Adrenal gland (tissue), 12 donors: ENCODE data around the gene PPP1R16B. TPM values are rescaled to one million over a fixed set of nuclear protein-coding genes. Genes with fewer than 3 reads are reported as not detected.
A peak's percentile ranks its signal among the peaks of the same experiment; 100 is the strongest.

ENCODE experiments used
- DNase-seq, 7 donors: peaks; one replicate each; pipeline ENCODE4 v3.0.0-alpha.2; 2019 to 2020
- H3K27ac ChIP-seq, 5 donors: fragments of 200-600 bp; sonication (generic) in 4 of 5; 1 replicate in 3 of 5; 2 replicates in 2 of 5; pipeline versions ENCODE4 v1.5.1 to v1.8.0; 2016 to 2020; ENCODE audit warnings: mild to moderate bottlenecking in 1 of 5
- H3K27me3 ChIP-seq: fragments of 200-600 bp; 2 replicates; pipeline ENCODE4 v1.8.0; 2021
- H3K36me3 ChIP-seq, 2 donors: fragments of 200-600 bp; replicated peaks in 1 of 2; 1 replicate in 1 of 2; 2 replicates in 1 of 2; pipeline versions ENCODE4 v1.5.1 to v1.8.0; 2018 to 2022
- H3K4me1 ChIP-seq, 2 donors: fragments of 200-600 bp; replicated peaks in 1 of 2; 1 replicate in 1 of 2; 2 replicates in 1 of 2; pipeline versions ENCODE4 v1.5.1 to v1.8.0; 2018 to 2021
- H3K4me3 ChIP-seq, 4 donors: fragments of 200-600 bp; sonication (generic) in 3 of 4; one replicate each; pipeline ENCODE4 v1.5.1; 2016 to 2018
- H3K9me3 ChIP-seq, 3 donors: fragments of 200-600 bp; sonication (generic) in 1 of 3; replicated peaks in 1 of 3; 1 replicate in 2 of 3; 2 replicates in 1 of 3; pipeline versions ENCODE4 v1.5.1 to v1.8.0; 2016 to 2021
- POLR2A ChIP-seq, 2 donors: fragments of 450-650 bp; IDR thresholded peaks; one replicate each; pipeline ENCODE4 v1.6.1; 2017; ENCODE audit warnings: antibody characterized with exemption in 2 of 2, mild to moderate bottlenecking in 2 of 2, moderate library complexity in 1 of 2
- WGBS, 4 donors: extraction: QIAGEN DNeasy Blood & Tissue Kit in 2 of 4; methylation state at CpG; one replicate each; pipeline versions ENCODE4 v1.1.5 to v1.1.7; 2013 to 2017; 5-methylcytosine and 5-hydroxymethylcytosine counted together
- intact Hi-C, 2 donors: fragments of 100-400 bp; cut with DNase I; formaldehyde crosslinking; loops; one replicate each; pipeline versions ENCODE4 v1.14.1 to v1.15.0; 2022 to 2023
- polyA plus RNA-seq, 3 donors: library from polyadenylated mRNA; stranded (reverse); fragments of 200-250 nt in 2 of 3; fragments of 350-450 nt in 1 of 3; fragmentation: Illumina TruSeq in 1 of 3; extraction: RNeasy Lipid Tissue Mini Kit (QIAGEN cat#74804) in 1 of 3; gene quantifications; one replicate each; pipeline ENCODE4 v1.2.3, GENCODE V29; 2013 to 2014
- total RNA-seq, 9 donors: library from RNA; depleted of rRNA in 4 of 9; stranded (reverse); fragments of >200 nt in 4 of 9; fragments of 120-200 nt in 1 of 9; fragmentation: NEBNext Ultra II Directional in 1 of 9; extraction: Animal tissue kit (Norgen Biotek cat#: 25700) in 1 of 9; gene quantifications; one replicate each; pipeline versions ENCODE4 v1.1.0 to v1.2.4, GENCODE V29; 2013 to 2023
- TF ChIP-seq, protein P1 (sequence below), 6 experiments: fragments of 450-650 bp in 4 of 6; fragments of 200-600 bp in 2 of 6; sonication (generic) in 1 of 6; IDR thresholded peaks; 1 replicate in 5 of 6; 2 replicates in 1 of 6; pipeline versions ENCODE4 v1.5.1 to v1.8.0; 2016 to 2021; ENCODE audit warnings: antibody characterized with exemption in 6 of 6, mild to moderate bottlenecking in 2 of 6, moderate library complexity in 1 of 6
- donor health status: healthy with polysubstance abuse.
- donor health status: Bipolar disorder and iron deficiency.
- donor health status: DM: yes; HTN: yes; CAD: no.
- donor health status: DM: no; HTN: no; CAD: no.
- donor health status: DM: no; HTN: no; CAD: no.
- donor health status: DM: yes; HTN: yes; CAD: no.

Gene PPP1R16B
- total and polyA plus RNA-seq, 12 donors: 1.8 to 18.3 (median 9.2) TPM

DNA sequence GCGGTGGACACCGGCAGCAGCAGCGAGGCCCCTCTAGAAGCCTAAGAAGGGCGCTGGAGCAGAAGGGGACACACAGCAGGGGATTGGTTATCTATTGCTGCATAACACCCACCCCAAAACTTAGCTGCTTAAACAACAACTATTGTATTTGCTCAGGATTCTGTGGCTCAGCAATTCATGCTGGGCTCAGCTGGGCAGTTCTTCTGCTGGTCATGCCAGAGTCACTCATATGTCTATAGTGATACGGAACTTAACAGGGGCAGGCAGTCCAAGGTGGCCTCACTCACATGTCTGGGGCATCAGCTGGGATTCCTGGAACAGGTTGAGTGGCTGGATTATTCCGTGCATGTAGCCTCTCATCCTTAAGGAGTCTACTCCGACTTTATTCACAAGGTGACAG, 17.6 kb upstream of the PPP1R16B start:
- H3K9me3 ChIP-seq: no peaks in the 10 kb centered on the region
- TF ChIP-seq, protein P1, sequence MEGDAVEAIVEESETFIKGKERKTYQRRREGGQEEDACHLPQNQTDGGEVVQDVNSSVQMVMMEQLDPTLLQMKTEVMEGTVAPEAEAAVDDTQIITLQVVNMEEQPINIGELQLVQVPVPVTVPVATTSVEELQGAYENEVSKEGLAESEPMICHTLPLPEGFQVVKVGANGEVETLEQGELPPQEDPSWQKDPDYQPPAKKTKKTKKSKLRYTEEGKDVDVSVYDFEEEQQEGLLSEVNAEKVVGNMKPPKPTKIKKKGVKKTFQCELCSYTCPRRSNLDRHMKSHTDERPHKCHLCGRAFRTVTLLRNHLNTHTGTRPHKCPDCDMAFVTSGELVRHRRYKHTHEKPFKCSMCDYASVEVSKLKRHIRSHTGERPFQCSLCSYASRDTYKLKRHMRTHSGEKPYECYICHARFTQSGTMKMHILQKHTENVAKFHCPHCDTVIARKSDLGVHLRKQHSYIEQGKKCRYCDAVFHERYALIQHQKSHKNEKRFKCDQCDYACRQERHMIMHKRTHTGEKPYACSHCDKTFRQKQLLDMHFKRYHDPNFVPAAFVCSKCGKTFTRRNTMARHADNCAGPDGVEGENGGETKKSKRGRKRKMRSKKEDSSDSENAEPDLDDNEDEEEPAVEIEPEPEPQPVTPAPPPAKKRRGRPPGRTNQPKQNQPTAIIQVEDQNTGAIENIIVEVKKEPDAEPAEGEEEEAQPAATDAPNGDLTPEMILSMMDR (IDR thresholded peaks at IDR 0.05): no peak
- no peak for TF ChIP-seq POLR2A (IDR thresholded peaks at IDR 0.05)
- no peaks in the 10 kb centered on the region for H3K36me3 ChIP-seq
- WGBS, 4 donors: 81 to 95% (median 86%) methylated on average over 6 to 7 of the region's 7 CpGs
- H3K4me3 ChIP-seq: no peak overlapping the region
- no peaks in the 10 kb centered on the region for H3K4me1 ChIP-seq
- no peak overlapping the region for H3K27ac ChIP-seq
- DNase-seq: no peak
- H3K27me3 ChIP-seq: no peaks in the 10 kb centered on the region
- intact Hi-C loops: loop anchor here in 1 of 2 donors (5.0 kb wide), 1 partner anchor 141 kb away; no protein-coding TSS in a partner anchor

DNA sequence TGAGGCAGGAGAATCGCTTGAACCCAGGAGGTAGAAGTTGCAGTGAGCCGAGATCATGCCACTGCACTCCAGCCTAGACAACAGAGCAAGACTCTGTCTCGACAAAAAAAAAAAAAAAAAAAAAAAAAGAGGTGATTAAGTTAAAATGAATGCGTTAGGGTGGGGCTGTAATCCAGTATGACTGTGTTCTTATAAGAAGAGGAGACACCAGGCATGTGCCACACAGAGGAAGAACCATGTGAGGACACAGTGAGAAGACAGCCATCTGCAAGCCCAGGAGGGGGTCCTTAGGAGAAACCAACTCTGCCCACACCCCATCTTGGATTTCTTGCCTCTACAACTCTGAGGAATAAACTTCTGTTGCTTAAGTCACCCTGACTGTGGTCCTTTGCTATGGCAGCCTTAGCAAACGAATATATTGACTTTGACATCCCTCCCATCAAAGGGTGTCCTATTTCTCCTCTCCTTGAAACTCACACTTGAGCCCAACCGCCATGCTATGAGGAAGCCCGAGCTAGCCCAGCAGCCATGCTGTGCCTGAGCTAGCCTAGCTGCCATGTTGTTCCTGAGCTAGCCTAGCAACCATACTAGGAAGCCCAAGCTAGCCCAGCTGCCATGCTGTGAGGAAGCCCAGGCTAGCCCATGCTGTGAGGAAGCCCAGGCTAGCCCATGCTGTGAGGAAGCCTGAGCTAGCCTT, 15.8 kb upstream of the PPP1R16B start:
- TF ChIP-seq, protein P1 (IDR thresholded peaks at IDR 0.05): no peak
- no peak for TF ChIP-seq POLR2A (IDR thresholded peaks at IDR 0.05)

DNA sequence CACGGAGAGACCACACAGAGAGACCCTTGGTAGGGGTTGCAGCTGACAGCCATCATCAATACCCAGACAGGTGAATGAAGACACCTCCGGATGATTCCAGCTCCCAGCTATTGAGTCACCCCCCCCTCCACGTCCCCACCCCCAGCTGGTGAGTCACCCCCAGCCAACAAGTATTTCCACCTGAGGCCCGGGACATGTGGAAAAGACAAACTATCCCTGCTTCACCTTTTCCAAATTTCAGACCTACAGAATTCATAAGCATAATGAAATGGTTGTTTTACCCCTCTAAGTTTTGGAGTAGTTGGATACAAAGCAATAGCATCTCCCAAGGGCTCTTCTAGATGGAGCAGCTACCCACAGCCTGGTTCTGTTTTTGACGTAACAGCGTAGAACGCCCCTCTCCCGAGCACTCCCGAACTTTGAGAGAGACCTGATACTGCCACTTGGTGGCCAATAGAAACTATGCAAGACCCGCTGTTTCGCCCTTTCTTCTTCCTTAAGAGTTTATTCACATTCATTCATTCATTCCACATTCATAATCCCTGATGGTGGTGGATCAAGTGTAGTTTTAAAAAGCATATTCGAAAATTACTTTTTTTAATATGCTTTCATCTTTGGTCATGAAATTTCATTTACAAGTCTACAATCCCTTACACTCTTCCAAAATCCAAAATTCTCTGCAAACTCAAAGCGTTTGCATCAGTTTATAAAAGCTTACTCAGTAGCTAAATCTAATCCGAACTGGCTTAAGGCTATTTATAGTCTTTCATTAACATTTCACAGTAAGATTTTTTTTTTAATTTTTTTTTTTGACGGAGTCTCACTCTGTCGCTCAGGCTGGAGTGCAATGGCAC, 15.1 kb upstream of the PPP1R16B start:
- intact Hi-C loops: no loop called here
- TF ChIP-seq, protein P1 (IDR thresholded peaks at IDR 0.05): peak; percentile 40 to 73 (median 53)
- TF ChIP-seq POLR2A (IDR thresholded peaks at IDR 0.05): no peak
- H3K4me3 ChIP-seq: no peak overlapping the region
- peak in 4 of 7 donors; percentile 25 to 61 (median 30) for DNase-seq
- H3K36me3 ChIP-seq: no peaks in the 10 kb centered on the region
- no peak overlapping the region for H3K27ac ChIP-seq
- H3K9me3 ChIP-seq: no peaks in the 10 kb centered on the region
- no peaks in the 10 kb centered on the region for H3K27me3 ChIP-seq
- H3K4me1 ChIP-seq: no peaks in the 10 kb centered on the region
- 39 to 49% (median 41%) methylated on average over 15 to 16 of the region's 16 CpGs for WGBS, 4 donors

More for the DNA sequence above, 15.8 kb upstream of the PPP1R16B start:
- H3K9me3 ChIP-seq: no peaks in the 10 kb centered on the region
- no peaks in the 10 kb centered on the region for H3K27me3 ChIP-seq
- no peak overlapping the region for H3K27ac ChIP-seq
- H3K36me3 ChIP-seq: no peaks in the 10 kb centered on the region
- H3K4me1 ChIP-seq: no peaks in the 10 kb centered on the region
- WGBS, 4 donors: 83 to 87% (median 85%) methylated on average over 6 to 7 of the region's 7 CpGs
- no peak overlapping the region for H3K4me3 ChIP-seq
- DNase-seq: no peak
- intact Hi-C loops: loop anchor here in 1 of 2 donors (5.0 kb wide), 1 partner anchor 142 kb away; no protein-coding TSS in a partner anchor

DNA sequence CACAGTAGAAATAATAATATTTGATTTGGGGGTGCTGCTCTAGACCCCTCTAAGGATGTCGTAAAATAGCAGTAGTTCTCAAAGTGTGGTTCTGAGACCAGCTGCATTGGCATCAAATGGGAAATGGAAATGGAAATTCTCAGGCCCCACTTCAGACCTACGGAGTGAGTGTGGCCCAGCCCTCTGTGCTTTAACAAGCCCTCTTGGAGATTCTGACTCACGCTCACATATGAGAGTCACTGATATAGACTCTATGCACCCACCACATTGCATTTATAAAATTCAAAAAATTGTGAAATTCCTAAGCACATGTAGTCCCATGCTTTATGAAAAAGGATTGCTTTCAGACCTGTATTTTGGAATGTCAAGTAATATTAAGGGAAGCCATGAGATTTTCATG, 14.2 kb upstream of the PPP1R16B start:
- no peak overlapping the region for H3K4me3 ChIP-seq

More for the DNA sequence above, 14.2 kb upstream of the PPP1R16B start:
- Histone ChIP-seq H3K9me3 (no peaks in the 10 kb centered on the region), H3K36me3 (no peaks in the 10 kb centered on the region), H3K27ac (no peak overlapping the region), H3K4me1 (no peaks in the 10 kb centered on the region), H3K27me3 (no peaks in the 10 kb centered on the region)
- DNase-seq: no peak
- intact Hi-C loops: no loop called here
- WGBS, 4 donors: 50 to 88% (median 79%) methylated on average over 3 of the region's 3 CpGs
- TF ChIP-seq, protein P1 (IDR thresholded peaks at IDR 0.05): no peak
- TF ChIP-seq POLR2A (IDR thresholded peaks at IDR 0.05): no peak
